HG03469 (cell line): ENCODE results near the gene IL3RA.
"Not testable (repeated sequence)": the region's sequence is repeated elsewhere in the genome, so short reads cannot be mapped to it uniquely, and the experiment has no call there.

Experiments used
- ATAC-seq: cut with Tn5 transposase; IDR thresholded peaks from one replicate; pipeline ENCODE4 v1.9.1; 2021; ENCODE audit warnings: mild to moderate bottlenecking, moderate library complexity, moderate number of reproducible peaks; ENCODE audit not compliant: unreplicated experiment

The IL3RA gene

GRCh38 chrX:1420371-1420770 is 83.8 kb downstream of the IL3RA start:
- no peak for ATAC-seq

DNA sequence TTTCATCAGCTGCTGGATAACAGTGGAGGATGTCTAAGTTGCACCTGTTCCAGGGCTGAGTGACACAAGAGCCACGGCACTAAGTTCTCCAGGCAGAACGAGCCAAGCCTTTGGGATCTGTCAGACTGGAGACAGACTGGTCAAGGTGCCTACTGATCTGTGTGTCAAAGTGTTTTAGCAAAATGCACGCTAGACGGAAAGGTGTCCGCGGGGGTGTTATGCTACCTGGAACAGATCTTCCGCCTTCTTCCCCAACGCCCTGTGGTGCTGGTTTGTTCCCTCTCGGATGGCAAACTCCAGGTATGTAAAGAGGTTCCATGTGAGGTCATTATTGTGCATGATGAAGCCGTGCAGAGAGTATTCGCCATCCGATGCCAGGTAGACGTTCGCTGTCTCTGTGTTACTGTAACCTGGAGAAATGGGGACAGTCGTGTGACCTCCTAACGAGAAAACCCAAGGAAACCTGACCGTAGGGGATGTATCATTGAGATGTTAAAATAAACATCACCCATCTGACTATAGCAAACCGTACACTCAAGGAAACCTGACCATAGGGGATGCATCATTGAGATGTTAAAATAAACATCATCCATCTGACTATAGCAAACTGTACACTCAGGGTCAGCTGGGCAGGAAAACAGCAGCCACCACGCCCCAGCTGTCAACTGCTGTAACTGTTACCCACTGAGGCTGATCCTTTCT is 85.0 kb downstream of the IL3RA start:
- no peak for ATAC-seq

DNA sequence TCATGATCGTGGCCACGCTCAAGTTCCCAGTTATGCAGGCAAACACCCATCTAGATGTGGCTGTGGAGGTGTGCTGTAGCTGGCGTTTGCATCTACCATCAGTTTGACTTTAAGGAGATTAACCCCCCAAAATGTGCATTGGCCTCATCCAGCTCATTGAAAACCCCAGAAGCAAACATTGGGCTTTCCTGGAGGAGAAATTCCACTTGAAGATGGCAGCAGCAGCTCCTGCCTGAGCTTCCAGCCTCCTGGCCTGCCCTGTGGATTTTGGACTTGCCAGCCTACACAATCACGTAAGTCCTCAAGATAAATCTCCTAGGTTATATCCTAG is 85.5 kb downstream of the IL3RA start:
- no peak for ATAC-seq

- ATAC-seq = no peak
These were observed 86.6 kb downstream of the IL3RA start for GRCh38 chrX:1423215-1423614.

GRCh38 chrX:1424147-1424851 is 87.7 kb downstream of the IL3RA start:
- no peak for ATAC-seq

DNA sequence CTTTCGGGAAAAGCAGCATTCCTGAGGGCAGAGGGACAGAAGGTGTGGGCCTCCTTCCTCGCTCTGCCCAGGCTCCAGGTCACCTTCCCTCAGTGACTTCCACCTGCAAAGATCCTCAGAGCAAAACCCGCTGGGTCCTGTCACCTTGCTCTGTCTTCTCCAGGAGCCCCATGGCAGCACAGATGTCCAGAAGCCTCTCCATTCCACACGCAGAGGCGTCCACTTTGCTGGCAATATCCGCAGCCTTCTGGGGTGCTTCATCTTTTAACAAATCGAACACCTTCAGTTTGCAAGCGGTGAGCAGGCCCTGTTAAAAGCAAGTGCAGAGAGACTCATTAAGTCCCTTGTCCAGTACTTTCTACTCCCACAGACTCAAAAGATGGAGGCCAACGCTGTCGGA is 88.8 kb downstream of the IL3RA start:
- ATAC-seq = no peak

DNA sequence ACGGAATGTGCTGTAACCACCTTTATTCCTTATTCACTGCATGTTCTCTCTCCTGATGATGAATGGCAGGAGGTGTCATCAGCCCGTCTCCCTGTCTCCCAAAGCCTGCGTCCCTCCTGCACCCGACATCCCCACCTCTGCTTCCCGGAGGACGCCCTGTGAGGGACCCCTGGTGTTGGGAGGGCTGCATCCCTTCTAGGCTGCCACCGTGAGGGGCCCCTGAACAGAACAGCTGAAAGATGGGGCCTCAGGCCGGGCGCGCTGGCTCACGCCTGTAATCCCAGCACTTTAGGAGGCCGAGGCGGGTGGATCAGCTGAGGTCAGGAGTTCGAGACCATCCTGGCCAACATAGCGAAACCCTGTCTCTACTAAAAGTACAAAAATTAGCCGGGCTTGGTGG is 89.7 kb downstream of the IL3RA start:
- ATAC-seq = not testable (repeated sequence)

GRCh38 chrX:1427756-1428155 is 91.2 kb downstream of the IL3RA start:
- no peak for ATAC-seq

- no peak for ATAC-seq
These were observed 93.9 kb downstream of the IL3RA start for GRCh38 chrX:1430451-1430850.
